ENCODE results near the gene ADAM12.

DNA sequence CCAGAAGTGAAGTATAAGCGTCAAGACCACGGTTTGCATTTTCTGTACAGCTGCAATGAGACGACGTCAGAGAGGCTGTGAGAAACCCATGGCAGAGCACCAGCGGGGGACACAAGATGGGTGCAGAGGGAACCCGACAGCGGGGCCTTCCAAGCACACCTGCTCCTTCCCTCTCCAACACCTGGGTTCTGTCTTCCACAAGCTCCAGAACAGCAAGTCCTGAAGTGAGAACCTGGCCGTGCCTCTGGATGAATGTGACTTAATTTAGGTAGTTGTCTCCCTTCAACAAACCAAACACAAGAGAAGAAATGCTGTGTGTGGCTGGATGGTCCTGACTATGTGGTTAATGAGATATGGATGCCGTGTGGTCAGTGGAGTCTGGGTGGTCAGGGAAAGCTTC lies 76.1 kb downstream of the ADAM12 start:
- TF ChIP-seq, protein P1, sequence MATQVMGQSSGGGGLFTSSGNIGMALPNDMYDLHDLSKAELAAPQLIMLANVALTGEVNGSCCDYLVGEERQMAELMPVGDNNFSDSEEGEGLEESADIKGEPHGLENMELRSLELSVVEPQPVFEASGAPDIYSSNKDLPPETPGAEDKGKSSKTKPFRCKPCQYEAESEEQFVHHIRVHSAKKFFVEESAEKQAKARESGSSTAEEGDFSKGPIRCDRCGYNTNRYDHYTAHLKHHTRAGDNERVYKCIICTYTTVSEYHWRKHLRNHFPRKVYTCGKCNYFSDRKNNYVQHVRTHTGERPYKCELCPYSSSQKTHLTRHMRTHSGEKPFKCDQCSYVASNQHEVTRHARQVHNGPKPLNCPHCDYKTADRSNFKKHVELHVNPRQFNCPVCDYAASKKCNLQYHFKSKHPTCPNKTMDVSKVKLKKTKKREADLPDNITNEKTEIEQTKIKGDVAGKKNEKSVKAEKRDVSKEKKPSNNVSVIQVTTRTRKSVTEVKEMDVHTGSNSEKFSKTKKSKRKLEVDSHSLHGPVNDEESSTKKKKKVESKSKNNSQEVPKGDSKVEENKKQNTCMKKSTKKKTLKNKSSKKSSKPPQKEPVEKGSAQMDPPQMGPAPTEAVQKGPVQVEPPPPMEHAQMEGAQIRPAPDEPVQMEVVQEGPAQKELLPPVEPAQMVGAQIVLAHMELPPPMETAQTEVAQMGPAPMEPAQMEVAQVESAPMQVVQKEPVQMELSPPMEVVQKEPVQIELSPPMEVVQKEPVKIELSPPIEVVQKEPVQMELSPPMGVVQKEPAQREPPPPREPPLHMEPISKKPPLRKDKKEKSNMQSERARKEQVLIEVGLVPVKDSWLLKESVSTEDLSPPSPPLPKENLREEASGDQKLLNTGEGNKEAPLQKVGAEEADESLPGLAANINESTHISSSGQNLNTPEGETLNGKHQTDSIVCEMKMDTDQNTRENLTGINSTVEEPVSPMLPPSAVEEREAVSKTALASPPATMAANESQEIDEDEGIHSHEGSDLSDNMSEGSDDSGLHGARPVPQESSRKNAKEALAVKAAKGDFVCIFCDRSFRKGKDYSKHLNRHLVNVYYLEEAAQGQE (IDR thresholded peaks at IDR 0.05; ENCODE audit: low read depth): no peak
- TF ChIP-seq TAF1 (IDR thresholded peaks at IDR 0.05; ENCODE audit: low read depth): no peak
- TF ChIP-seq FOXM1 (IDR thresholded peaks at IDR 0.05; ENCODE audit: borderline replicate concordance, low read depth): no peak
- no peak for TF ChIP-seq EP300 (IDR thresholded peaks at IDR 0.05; ENCODE audit: borderline replicate concordance)
- TF ChIP-seq RAD21 (IDR thresholded peaks at IDR 0.05; ENCODE audit: low read depth): no peak
